ENCODE data around the gene FHOD3. TPM values are rescaled to one million over a fixed set of nuclear protein-coding genes. Genes with fewer than 3 reads are reported as not detected.

FHOD3 gene
- total RNA-seq, 1 donor from 2014 or later: 2.5 TPM

DNA sequence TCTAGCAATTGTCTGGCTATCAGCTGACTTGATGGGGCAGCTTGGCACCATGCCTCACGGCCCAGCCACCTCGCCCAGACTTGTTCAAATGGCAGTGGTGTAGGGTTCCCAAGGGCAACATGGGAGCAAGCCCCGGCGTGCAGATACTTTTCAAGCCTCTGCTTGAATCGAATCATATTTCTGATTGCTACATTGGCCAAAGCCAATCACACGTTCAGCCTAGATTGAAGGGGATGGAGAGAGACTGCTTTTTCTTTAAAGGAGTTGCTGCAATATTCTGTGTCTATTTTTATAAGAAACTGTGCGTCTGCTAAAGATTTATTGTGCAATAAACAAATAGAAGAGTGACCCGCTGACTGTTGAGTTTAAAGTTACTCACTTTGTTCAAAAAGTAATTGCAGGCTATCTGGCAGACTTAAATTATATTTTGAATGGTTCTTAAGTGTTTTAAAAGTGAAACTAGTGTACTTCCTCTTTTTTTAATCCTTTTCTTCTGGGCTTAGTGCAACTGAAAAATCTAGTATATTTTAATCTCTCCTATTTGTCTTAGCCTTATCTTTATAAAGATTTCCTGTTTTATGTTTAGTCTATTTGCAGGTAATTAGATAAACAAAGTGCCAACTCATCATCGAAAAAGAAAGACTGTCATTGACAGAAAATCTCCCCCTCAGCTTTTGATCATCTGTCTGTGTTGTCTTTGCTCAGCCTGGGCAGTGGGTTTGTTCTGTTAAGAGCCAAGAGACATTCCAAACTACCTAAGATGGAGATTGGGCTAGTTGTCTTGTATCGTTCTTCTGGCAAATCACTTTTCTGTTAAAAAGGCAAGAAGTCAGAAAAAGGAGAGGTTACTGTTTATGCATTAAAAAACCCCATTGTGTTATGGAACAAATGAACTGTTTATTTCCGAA, 375.2 kb downstream of the FHOD3 start:
- DNase-seq (peak; percentile 61), ATAC-seq (peak; percentile 75 to 76)
- Histone ChIP-seq H3K27me3 (ENCODE audit: low read depth) (no peaks in the 10 kb centered on the region), H3K4me3 (peak overlapping the region; percentile 20), H3K27ac (peak overlapping the region; percentile 20), H3K9me3 (no peaks in the 10 kb centered on the region), H3K4me1 (peaks cover 8% of the 10 kb centered on the region), H3K36me3 (no peaks in the 10 kb centered on the region)
- intact Hi-C loops (cut with DNase I): no loop called here
- no peak for TF ChIP-seq CTCF (IDR thresholded peaks at IDR 0.05)

DNA sequence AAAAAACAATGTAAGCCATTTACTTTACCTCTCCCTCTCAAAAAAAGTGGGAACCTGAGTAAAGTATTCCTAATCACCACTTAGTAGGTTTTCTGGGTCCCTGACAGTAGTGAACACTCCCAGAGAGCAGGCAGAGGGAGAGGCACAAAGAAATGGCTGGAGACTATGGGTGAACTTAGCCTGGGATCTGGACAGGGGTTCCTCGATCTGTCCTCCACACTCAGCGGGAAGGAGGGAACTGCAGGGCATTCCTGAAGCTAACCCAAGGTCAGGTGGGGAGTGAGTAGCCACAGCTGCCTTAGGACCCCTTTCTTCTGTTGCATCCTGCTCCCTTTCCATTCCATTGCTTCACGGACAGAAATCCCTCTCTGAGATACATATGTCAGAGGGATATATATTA, 375.9 kb downstream of the FHOD3 start:
- no peak for TF ChIP-seq CTCF (IDR thresholded peaks at IDR 0.05)
- Histone ChIP-seq H3K27me3 (ENCODE audit: low read depth) (no peaks in the 10 kb centered on the region), H3K36me3 (no peaks in the 10 kb centered on the region), H3K4me1 (peaks cover 8% of the 10 kb centered on the region), H3K9me3 (no peaks in the 10 kb centered on the region), H3K4me3 (no peak overlapping the region), H3K27ac (peak overlapping the region; percentile 20)
- intact Hi-C loops (cut with DNase I): no loop called here
- ATAC-seq (no peak), DNase-seq (no peak)

DNA sequence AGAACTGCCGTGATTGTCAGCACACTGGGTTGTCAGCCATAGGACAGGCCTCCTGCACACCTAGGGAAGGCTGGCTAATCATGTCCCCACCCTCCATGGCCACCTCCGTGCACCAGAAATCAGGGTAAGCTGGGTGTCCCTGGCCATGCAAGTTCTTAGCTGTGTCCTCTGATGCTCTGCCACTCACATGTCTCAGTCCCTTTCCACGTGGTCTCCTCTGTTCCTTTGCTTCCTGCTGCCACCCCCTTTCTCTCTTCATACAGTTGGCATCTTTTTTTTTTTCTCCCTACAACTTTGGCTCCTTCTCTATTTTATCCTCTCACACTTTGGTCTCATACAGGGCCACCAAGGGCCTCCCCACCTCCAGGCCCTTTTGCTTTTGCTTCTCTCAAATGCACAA, 377.6 kb downstream of the FHOD3 start:
- ATAC-seq (no peak), DNase-seq (no peak)
- Histone ChIP-seq H3K36me3 (no peaks in the 10 kb centered on the region), H3K9me3 (no peaks in the 10 kb centered on the region), H3K4me1 (peaks cover 8% of the 10 kb centered on the region), H3K27ac (no peak overlapping the region), H3K27me3 (ENCODE audit: low read depth) (no peaks in the 10 kb centered on the region), H3K4me3 (no peak overlapping the region)
- intact Hi-C loops (cut with DNase I): no loop called here
- TF ChIP-seq CTCF (IDR thresholded peaks at IDR 0.05): no peak

GRCh38 chr18:36675542-36675941, 378.0 kb downstream of the FHOD3 start:
- DNase-seq (no peak), ATAC-seq (no peak)
- H3K4me1 ChIP-seq: peaks cover 8% of the 10 kb centered on the region
- no peak overlapping the region for H3K4me3 ChIP-seq
- H3K9me3 ChIP-seq: no peaks in the 10 kb centered on the region
- no peaks in the 10 kb centered on the region for H3K36me3 ChIP-seq
- TF ChIP-seq CTCF (IDR thresholded peaks at IDR 0.05): no peak
- H3K27ac ChIP-seq: no peak overlapping the region
- intact Hi-C loops (cut with DNase I): no loop called here
- H3K27me3 ChIP-seq (ENCODE audit: low read depth): no peaks in the 10 kb centered on the region

GRCh38 chr18:36676629-36677028, 379.1 kb downstream of the FHOD3 start:
- Histone ChIP-seq H3K4me3 (no peak overlapping the region), H3K27ac (no peak overlapping the region), H3K9me3 (no peaks in the 10 kb centered on the region), H3K27me3 (ENCODE audit: low read depth) (no peaks in the 10 kb centered on the region), H3K36me3 (no peaks in the 10 kb centered on the region), H3K4me1 (peaks cover 8% of the 10 kb centered on the region)
- DNase-seq (no peak), ATAC-seq (no peak)
- no peak for TF ChIP-seq CTCF (IDR thresholded peaks at IDR 0.05)
- intact Hi-C loops (cut with DNase I): no loop called here

Data from lower lobe of right lung (tissue), 2 donors.